ENCODE data around the gene OR51S1.

- no peak for TF ChIP-seq CTCF (IDR thresholded peaks at IDR 0.05; ENCODE audit: insufficient read depth, low read depth, low read length)
- TF ChIP-seq EZH2 (IDR thresholded peaks at IDR 0.05; ENCODE audit: insufficient read depth, low read length), result no peak
Measured at GRCh38 chr11:4863876-4864275, 14.9 kb upstream of the OR51S1 start.

Measured in astrocyte (in vitro differentiated cells and primary cell).